PFSK-1 (cell line): ENCODE measurements around the gene CAPN14.

ENCODE experiments used
- FOXP2 ChIP-seq: optimal IDR thresholded peaks from 2 replicates; pipeline ENCODE3; 2011; ENCODE audit warnings: borderline replicate concordance, control low read depth, inconsistent platforms; ENCODE audit not compliant: insufficient read depth; ENCODE audit errors: extremely low read length, extremely low read depth
- POLR2AphosphoS5 ChIP-seq: IDR thresholded peaks from 2 replicates; pipeline ENCODE4 v1.6.1; 2012; ENCODE audit warnings: low read depth, mild to moderate bottlenecking, control low read depth, low read length, moderate library complexity
- SIN3A ChIP-seq: IDR thresholded peaks from 2 replicates; pipeline ENCODE4 v1.6.1; 2012; ENCODE audit warnings: mild to moderate bottlenecking, low read length, moderate library complexity, borderline replicate concordance; ENCODE audit not compliant: insufficient read depth
- TAF1 ChIP-seq: IDR thresholded peaks from 2 replicates; pipeline ENCODE4 v1.6.1; 2012; ENCODE audit warnings: low read length, control low read depth, borderline replicate concordance; ENCODE audit not compliant: insufficient read depth
- TF ChIP-seq, protein P1 (sequence below), 2 experiments: IDR thresholded peaks; 2 replicates each; pipeline versions ENCODE4 v1.6.1 to v1.8.0; 2011 to 2012; ENCODE audit warnings: low read depth in 2 of 2, low read length in 2 of 2, control low read depth in 1 of 2, inconsistent platforms in 1 of 2, mild to moderate bottlenecking in 1 of 2, moderate library complexity in 1 of 2; ENCODE audit not compliant: insufficient read depth in 1 of 2

CAPN14 gene

DNA sequence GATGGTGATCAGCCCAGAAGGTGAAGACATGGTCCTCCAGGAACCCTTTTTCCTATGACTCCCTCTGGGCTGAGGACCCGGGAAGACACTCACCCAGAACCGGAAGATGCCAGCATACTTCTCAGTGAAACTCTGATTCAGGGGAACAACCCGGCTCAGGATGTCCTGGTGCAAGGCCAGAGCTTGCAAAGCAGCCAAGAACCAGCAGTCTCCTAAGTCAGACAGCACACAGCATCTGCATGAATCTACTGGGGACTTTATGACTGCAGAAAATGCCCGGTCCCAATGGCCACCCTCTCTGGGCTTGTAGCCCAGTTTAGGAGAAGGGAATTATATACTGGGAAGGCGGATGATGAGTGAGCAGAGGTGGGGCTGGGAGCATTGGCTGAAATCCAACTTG lies 15.3 kb downstream of the CAPN14 start:
- no peak for TF ChIP-seq FOXP2
- TF ChIP-seq POLR2AphosphoS5 = no peak
- TF ChIP-seq, protein P1, sequence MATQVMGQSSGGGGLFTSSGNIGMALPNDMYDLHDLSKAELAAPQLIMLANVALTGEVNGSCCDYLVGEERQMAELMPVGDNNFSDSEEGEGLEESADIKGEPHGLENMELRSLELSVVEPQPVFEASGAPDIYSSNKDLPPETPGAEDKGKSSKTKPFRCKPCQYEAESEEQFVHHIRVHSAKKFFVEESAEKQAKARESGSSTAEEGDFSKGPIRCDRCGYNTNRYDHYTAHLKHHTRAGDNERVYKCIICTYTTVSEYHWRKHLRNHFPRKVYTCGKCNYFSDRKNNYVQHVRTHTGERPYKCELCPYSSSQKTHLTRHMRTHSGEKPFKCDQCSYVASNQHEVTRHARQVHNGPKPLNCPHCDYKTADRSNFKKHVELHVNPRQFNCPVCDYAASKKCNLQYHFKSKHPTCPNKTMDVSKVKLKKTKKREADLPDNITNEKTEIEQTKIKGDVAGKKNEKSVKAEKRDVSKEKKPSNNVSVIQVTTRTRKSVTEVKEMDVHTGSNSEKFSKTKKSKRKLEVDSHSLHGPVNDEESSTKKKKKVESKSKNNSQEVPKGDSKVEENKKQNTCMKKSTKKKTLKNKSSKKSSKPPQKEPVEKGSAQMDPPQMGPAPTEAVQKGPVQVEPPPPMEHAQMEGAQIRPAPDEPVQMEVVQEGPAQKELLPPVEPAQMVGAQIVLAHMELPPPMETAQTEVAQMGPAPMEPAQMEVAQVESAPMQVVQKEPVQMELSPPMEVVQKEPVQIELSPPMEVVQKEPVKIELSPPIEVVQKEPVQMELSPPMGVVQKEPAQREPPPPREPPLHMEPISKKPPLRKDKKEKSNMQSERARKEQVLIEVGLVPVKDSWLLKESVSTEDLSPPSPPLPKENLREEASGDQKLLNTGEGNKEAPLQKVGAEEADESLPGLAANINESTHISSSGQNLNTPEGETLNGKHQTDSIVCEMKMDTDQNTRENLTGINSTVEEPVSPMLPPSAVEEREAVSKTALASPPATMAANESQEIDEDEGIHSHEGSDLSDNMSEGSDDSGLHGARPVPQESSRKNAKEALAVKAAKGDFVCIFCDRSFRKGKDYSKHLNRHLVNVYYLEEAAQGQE (IDR thresholded peaks at IDR 0.05; ENCODE audit: insufficient read depth in 1 of 2, low read depth in 2 of 2, low read length in 2 of 2) = no peak
- no peak for TF ChIP-seq TAF1
- no peak for TF ChIP-seq SIN3A

DNA sequence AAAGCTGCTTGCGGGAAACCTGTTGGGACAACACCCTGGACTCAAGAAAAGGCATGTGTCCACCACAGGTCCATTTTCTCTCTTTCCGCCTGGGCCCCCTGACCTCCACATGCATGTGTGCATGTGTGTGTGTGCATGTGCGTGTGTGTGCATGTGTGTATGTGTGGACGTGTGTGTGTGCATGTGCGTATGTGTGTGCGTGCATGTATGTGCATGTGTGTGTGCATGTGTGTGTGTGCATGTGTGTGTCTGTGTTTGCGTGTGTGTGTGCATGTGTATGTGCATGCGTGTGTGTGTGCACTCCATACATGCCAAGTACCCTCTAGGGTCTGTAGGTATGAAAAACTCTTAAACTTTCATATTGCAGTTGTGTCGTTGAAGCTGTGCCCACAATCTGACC lies 16.3 kb downstream of the CAPN14 start:
- TF ChIP-seq, protein P1 (IDR thresholded peaks at IDR 0.05; ENCODE audit: insufficient read depth in 1 of 2, low read depth in 2 of 2, low read length in 2 of 2) = no peak
- TF ChIP-seq TAF1 (no peak), POLR2AphosphoS5 (no peak), FOXP2 (no peak), SIN3A (no peak)

DNA sequence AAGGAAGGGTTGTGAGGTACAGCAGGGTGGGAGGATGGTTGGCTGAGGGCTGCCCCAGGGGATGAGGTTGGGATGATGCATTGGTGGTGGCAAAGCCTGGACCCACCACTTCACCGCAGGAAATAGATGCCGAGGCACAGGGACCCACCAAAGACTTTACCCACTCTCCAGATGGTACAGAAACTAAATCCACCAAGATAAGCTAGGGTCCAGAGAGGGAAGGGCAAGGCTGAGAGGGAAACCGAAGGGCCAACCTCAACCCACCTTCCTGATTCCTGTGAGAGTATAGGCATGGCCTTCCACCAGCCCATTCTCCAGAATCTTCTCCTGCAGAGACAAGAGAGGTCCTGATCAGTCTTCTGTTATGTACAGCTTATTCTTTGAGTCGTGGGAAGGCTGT lies 18.1 kb downstream of the CAPN14 start:
- TF ChIP-seq FOXP2 (no peak), SIN3A (no peak), POLR2AphosphoS5 (no peak), TAF1 (no peak)
- TF ChIP-seq, protein P1 (IDR thresholded peaks at IDR 0.05; ENCODE audit: insufficient read depth in 1 of 2, low read depth in 2 of 2, low read length in 2 of 2) = no peak

DNA sequence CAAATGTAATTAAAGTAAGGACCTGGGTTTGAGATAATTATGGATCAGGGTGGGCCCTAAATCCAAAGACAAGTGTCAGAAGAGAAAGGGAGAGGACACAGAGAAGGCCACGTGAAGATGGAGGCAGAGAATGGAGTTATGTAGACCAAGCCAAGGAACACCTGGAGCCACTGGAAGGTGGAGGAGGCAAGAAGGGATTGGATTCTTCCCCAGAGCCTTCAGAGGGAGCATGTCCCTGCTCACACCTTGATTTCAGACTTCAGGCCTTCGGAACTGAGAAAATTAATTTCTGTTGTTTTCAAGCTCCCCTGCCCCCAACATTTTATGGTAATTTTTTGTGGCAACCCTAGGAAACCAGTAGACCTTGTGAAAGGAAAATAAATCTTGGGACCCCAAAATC lies 19.6 kb downstream of the CAPN14 start:
- TF ChIP-seq SIN3A = no peak
- TF ChIP-seq POLR2AphosphoS5 = no peak
- TF ChIP-seq, protein P1 (IDR thresholded peaks at IDR 0.05; ENCODE audit: insufficient read depth in 1 of 2, low read depth in 2 of 2, low read length in 2 of 2) = no peak
- no peak for TF ChIP-seq FOXP2
- TF ChIP-seq TAF1 = no peak

DNA sequence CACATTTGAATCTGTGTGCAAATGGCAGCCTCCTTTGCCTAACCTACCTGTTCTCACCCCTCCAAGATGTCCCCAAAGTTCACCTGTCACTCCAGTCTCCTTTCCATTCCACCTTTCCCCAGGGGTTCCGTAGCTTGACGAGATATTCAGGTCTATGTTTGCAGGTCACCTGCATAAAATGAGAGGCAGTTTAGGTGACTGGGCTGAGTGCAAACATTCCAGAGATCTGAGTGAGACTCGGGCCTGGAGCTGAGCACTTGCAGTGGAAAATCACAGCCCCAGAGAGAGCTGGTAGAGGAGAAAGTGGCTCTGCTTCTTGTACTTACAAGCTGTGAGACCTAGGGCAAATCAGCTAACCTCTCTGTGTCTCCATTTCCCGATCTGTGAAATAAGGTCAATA lies 20.1 kb downstream of the CAPN14 start:
- TF ChIP-seq SIN3A = no peak
- no peak for TF ChIP-seq TAF1
- TF ChIP-seq, protein P1 (IDR thresholded peaks at IDR 0.05; ENCODE audit: insufficient read depth in 1 of 2, low read depth in 2 of 2, low read length in 2 of 2) = no peak
- no peak for TF ChIP-seq FOXP2
- no peak for TF ChIP-seq POLR2AphosphoS5
